Spleen (tissue), 11 donors: Measurements from ENCODE around the gene PLXNA2. TPM values are rescaled to one million over a fixed set of nuclear protein-coding genes. Genes with fewer than 3 reads are reported as not detected.

Experiments
- DNase-seq: peaks from one replicate; pipeline ENCODE4 v3.0.0-alpha.2; 2020
- H3K27ac ChIP-seq, 8 donors: fragments of 200-600 bp; sonication (generic) in 7 of 8; 1 replicate in 4 of 8; 2 replicates in 4 of 8; pipeline versions ENCODE4 v1.5.0 to v1.8.0; 2016 to 2021; ENCODE audit warnings: inconsistent platforms in 4 of 8, mild to moderate bottlenecking in 4 of 8, moderate library complexity in 1 of 8
- H3K27me3 ChIP-seq, 7 donors: fragments of 200-600 bp; sonication (generic) in 6 of 7; replicated peaks in 1 of 7; 1 replicate in 4 of 7; 2 replicates in 3 of 7; pipeline versions ENCODE4 v1.5.0 to v1.8.0; 2016 to 2021; ENCODE audit warnings: inconsistent platforms in 3 of 7, mild to moderate bottlenecking in 1 of 7
- H3K36me3 ChIP-seq, 6 donors: fragments of 200-600 bp; sonication (generic) in 5 of 6; 1 replicate in 4 of 6; 2 replicates in 2 of 6; pipeline versions ENCODE4 v1.5.0 to v1.8.0; 2016 to 2021; ENCODE audit warnings: inconsistent platforms in 2 of 6
- H3K4me1 ChIP-seq, 6 donors: fragments of 200-600 bp; sonication (generic) in 5 of 6; 1 replicate in 3 of 6; 2 replicates in 3 of 6; pipeline versions ENCODE4 v1.5.0 to v1.8.0; 2016 to 2021; ENCODE audit warnings: inconsistent platforms in 3 of 6
- H3K4me3 ChIP-seq, 8 donors: fragments of 200-600 bp; sonication (generic) in 7 of 8; 1 replicate in 4 of 8; 2 replicates in 4 of 8; pipeline versions ENCODE4 v1.5.0 to v1.8.0; 2016 to 2021; ENCODE audit warnings: inconsistent platforms in 4 of 8, mild to moderate bottlenecking in 4 of 8, moderate library complexity in 2 of 8
- H3K9me3 ChIP-seq, 8 donors: fragments of 200-600 bp; sonication (generic) in 7 of 8; 1 replicate in 4 of 8; 2 replicates in 4 of 8; pipeline versions ENCODE4 v1.5.0 to v1.8.0; 2016 to 2021; ENCODE audit warnings: inconsistent platforms in 4 of 8
- POLR2A ChIP-seq, 3 donors: fragments of 450-650 bp; IDR thresholded peaks; one replicate each; pipeline ENCODE4 v1.5.1; 2017; ENCODE audit warnings: antibody characterized with exemption in 3 of 3, mild to moderate bottlenecking in 1 of 3
- POLR2AphosphoS5 ChIP-seq, 3 donors: sonication (generic); formaldehyde crosslinking; IDR thresholded peaks; one replicate each; pipeline ENCODE4 v1.5.1; 2017; ENCODE audit warnings: antibody characterized with exemption in 3 of 3
- WGBS, 5 donors: extraction: QIAGEN DNeasy Blood & Tissue Kit in 3 of 5; methylation state at CpG; one replicate each; pipeline versions ENCODE4 v1.1.5 to v1.1.7; 2013 to 2018; 5-methylcytosine and 5-hydroxymethylcytosine counted together
- intact Hi-C: fragments of 100-400 bp; cut with DNase I; formaldehyde crosslinking; loops from one replicate; pipeline ENCODE4 v1.15.0; 2023; ENCODE audit warnings: low total_unique reads
- polyA plus RNA-seq, 3 donors: library from polyadenylated mRNA; stranded (reverse); fragments of 200-250 nt; gene quantifications; one replicate each; pipeline ENCODE4 v1.2.1, GENCODE V29; 2013
- total RNA-seq, 7 donors: library from RNA; depleted of rRNA in 3 of 7; stranded (reverse); fragments of >200 nt in 3 of 7; fragmentation: NEBNext Ultra II Directional in 4 of 7; extraction: Animal tissue kit (Norgen Biotek cat#: 25700) in 4 of 7; gene quantifications; one replicate each; pipeline versions ENCODE4 v1.1.0 to v1.2.1, GENCODE V29; 2016 to 2021
- TF ChIP-seq, protein P1 (sequence below), 11 experiments: fragments of 200-600 bp in 7 of 11; fragments of 450-650 bp in 4 of 11; sonication (generic) in 4 of 11; IDR thresholded peaks in 8 of 11; conservative IDR thresholded peaks in 3 of 11; 1 replicate in 7 of 11; 2 replicates in 4 of 11; pipeline versions ENCODE4 v1.4.0 to v1.8.0; 2016 to 2021; ENCODE audit warnings: antibody characterized with exemption in 11 of 11, inconsistent platforms in 4 of 11, mild to moderate bottlenecking in 1 of 11
- donor health status: healthy with polysubstance abuse.
- donor health status: DM: no; HTN: no; CAD: no; lungs with moderate emphysema.
- donor health status: DM: no; HTN: no; CAD: no.
- donor health status: Bipolar disorder and iron deficiency.
- donor health status: healthy.
- donor health status: DM: no; HTN: no; CAD: no.
- donor health status: DM: yes; HTN: yes; CAD: no.

Gene PLXNA2
- total and polyA plus RNA-seq, 10 donors = 0.93 to 16.9 (median 7.0) TPM

DNA sequence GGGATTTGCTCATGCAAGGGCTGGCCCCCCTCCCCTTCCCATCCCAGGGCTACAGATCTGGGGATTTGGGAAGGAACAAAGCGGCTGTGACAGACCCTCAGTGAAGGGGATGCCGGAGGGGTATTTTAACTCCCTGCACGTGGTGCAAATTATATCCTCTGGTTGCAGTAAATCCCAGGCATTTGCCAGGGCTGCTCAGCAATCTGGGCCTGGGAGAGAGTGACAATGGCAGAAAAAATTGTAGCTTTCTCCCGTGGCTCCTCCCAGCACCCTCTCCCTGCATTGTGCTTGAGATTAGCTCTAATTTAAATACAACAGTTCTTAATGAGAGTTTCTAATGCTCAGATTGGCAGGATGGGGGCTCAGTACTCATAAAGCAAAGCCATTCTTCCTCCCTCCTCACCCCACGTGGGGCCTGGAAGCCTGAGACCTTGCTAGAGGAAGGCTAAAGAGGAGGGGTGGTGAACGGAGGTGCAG is 203.3 kb downstream of the PLXNA2 start:
- WGBS, 5 donors = 70 to 89% (median 83%) methylated on average over 6 of the region's 6 CpGs
- intact Hi-C loops = no loop called here
- H3K36me3 ChIP-seq = peaks cover 0 to 81% (median 0%) of the 10 kb centered on the region in 6 donors

DNA sequence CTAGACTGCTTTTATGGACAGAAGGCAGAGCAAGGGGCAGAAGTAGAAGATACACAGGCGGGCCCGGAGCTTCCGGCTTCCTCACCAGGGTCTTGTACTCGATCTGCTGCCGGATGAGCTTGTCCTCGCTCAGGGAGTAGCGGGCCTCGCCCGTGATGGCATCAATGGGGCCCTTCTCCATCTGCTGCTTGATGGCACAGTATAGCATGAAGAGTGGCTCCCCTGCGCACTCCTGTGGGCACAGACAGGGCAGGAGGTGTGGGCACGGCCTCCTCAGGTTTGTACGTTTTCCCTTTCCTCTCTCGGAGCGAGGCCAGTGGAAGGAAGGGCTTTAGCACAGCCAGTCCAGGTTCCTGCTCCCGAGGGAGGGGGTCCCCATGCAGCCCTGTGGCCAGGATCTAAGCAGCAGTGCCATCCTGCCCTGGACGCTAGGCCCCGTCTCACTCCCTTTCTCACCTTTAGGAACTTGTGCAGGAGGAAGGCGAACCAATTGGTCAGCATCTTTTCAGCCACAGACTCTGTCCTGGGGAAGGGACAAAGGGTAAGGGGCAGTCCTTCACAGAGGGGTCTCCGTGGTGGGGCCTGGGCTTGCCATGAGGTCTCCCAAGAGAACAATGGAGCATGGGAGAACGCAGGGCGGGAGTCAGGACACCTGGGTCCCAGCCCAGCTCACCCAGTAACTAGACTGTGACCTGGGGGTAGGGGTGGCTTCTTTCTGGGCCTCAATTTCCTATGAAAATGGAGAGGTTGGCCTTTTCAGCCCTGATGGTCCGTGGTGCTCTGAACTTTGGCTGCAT is 204.4 kb downstream of the PLXNA2 start:
- TF ChIP-seq, protein P1, sequence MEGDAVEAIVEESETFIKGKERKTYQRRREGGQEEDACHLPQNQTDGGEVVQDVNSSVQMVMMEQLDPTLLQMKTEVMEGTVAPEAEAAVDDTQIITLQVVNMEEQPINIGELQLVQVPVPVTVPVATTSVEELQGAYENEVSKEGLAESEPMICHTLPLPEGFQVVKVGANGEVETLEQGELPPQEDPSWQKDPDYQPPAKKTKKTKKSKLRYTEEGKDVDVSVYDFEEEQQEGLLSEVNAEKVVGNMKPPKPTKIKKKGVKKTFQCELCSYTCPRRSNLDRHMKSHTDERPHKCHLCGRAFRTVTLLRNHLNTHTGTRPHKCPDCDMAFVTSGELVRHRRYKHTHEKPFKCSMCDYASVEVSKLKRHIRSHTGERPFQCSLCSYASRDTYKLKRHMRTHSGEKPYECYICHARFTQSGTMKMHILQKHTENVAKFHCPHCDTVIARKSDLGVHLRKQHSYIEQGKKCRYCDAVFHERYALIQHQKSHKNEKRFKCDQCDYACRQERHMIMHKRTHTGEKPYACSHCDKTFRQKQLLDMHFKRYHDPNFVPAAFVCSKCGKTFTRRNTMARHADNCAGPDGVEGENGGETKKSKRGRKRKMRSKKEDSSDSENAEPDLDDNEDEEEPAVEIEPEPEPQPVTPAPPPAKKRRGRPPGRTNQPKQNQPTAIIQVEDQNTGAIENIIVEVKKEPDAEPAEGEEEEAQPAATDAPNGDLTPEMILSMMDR (IDR thresholded peaks at IDR 0.05 in 8 of 11, conservative IDR thresholded peaks at IDR 0.05 in 3 of 11) = no peak
- DNase-seq = no peak

More for the DNA sequence above, 203.3 kb downstream of the PLXNA2 start:
- Histone ChIP-seq H3K4me3 (no peak overlapping the region), H3K4me1 (no peaks in the 10 kb centered on the region), H3K27me3 (no peaks in the 10 kb centered on the region), H3K27ac (no peak overlapping the region), H3K9me3 (no peaks in the 10 kb centered on the region)
- no peak for TF ChIP-seq POLR2AphosphoS5 (IDR thresholded peaks at IDR 0.05)
- TF ChIP-seq, protein P1 (IDR thresholded peaks at IDR 0.05 in 8 of 11, conservative IDR thresholded peaks at IDR 0.05 in 3 of 11) = no peak
- no peak for TF ChIP-seq POLR2A (IDR thresholded peaks at IDR 0.05)
- DNase-seq = no peak

DNA sequence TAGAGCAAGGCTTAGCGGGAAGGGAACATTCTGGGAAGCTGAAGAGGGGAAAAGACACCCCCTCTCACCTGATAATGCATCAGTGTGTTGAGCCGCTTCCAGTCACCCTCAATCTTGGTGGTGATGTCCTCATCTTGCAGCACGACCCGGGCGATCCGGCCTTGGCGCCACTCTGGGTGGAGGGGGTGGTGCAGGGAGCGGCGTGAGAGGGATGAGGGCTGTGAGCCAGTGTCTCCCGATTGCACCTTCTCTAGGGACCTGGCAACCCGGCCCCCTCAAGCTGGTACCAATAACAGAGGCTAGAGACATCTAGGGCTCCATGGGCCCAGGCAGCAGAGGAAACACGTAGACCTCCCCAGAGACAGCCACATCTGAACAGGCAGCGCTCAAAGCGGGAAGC is 205.9 kb downstream of the PLXNA2 start:
- H3K27me3 ChIP-seq = peaks cover 0 to 4% (median 0%) of the 10 kb centered on the region in 7 donors
- no peak overlapping the region for H3K27ac ChIP-seq
- TF ChIP-seq POLR2A (IDR thresholded peaks at IDR 0.05) (no peak), POLR2AphosphoS5 (IDR thresholded peaks at IDR 0.05) (no peak)
- TF ChIP-seq, protein P1 (IDR thresholded peaks at IDR 0.05 in 8 of 11, conservative IDR thresholded peaks at IDR 0.05 in 3 of 11) = no peak
- peaks cover 0 to 70% (median 0%) of the 10 kb centered on the region in 6 donors for H3K36me3 ChIP-seq
- intact Hi-C loops = no loop called here
- WGBS, 5 donors = 86 to 91% (median 90%) methylated on average over 14 of the region's 14 CpGs
- H3K4me1 ChIP-seq = no peaks in the 10 kb centered on the region
- no peak overlapping the region for H3K4me3 ChIP-seq
- no peak for DNase-seq
- no peaks in the 10 kb centered on the region for H3K9me3 ChIP-seq

More for the DNA sequence above, 204.4 kb downstream of the PLXNA2 start:
- no peaks in the 10 kb centered on the region for H3K9me3 ChIP-seq
- peaks cover 0 to 71% (median 0%) of the 10 kb centered on the region in 6 donors for H3K36me3 ChIP-seq
- H3K27me3 ChIP-seq = peaks cover 0 to 4% (median 0%) of the 10 kb centered on the region in 7 donors
- no peak overlapping the region for H3K4me3 ChIP-seq
- intact Hi-C loops = no loop called here
- H3K4me1 ChIP-seq = no peaks in the 10 kb centered on the region
- no peak overlapping the region for H3K27ac ChIP-seq
- 84 to 92% (median 91%) methylated on average over 21 to 22 of the region's 22 CpGs for WGBS, 5 donors
